Loucy (cell line): ENCODE results near the gene RNF166.

Experiments used
- H2AFZ ChIP-seq: fragments of 200-600 bp; sonication (generic); 2 replicates; pipeline ENCODE4 v1.6.0; 2016; ENCODE audit warnings: antibody characterized with exemption, mild to moderate bottlenecking, low read length, moderate library complexity
- H3F3A ChIP-seq: fragments of 200-600 bp; 2 replicates; pipeline ENCODE4 v1.6.0; 2016; ENCODE audit warnings: antibody characterized with exemption, low read depth, mild to moderate bottlenecking
- H3K27me3 ChIP-seq: fragments of 200-600 bp; sonication (generic); 2 replicates; pipeline ENCODE4 v1.6.1; 2014; ENCODE audit warnings: low read length, mild to moderate bottlenecking; ENCODE audit not compliant: insufficient read depth, poor library complexity, severe bottlenecking
- H3K36me3 ChIP-seq: fragments of 200-600 bp; sonication (generic); 2 replicates; pipeline ENCODE4 v1.6.1; 2016; ENCODE audit warnings: low read length; ENCODE audit not compliant: insufficient read depth
- H3K4me1 ChIP-seq: fragments of 200-600 bp; sonication (generic); 2 replicates; pipeline ENCODE4 v1.5.1; 2014; ENCODE audit warnings: low read length, mild to moderate bottlenecking; ENCODE audit not compliant: insufficient read depth, poor library complexity, severe bottlenecking
- H3K4me2 ChIP-seq: fragments of 200-600 bp; sonication (generic); 2 replicates; pipeline ENCODE4 v1.6.0; 2014; ENCODE audit warnings: antibody characterized with exemption, low read length, low read depth, mild to moderate bottlenecking; ENCODE audit not compliant: poor library complexity, severe bottlenecking
- H3K4me3 ChIP-seq: fragments of 200-600 bp; sonication (generic); 2 replicates; pipeline ENCODE4 v1.5.1; 2014; ENCODE audit warnings: low read length, mild to moderate bottlenecking, mixed read lengths; ENCODE audit not compliant: poor library complexity, severe bottlenecking
- H3K79me2 ChIP-seq: fragments of 200-600 bp; sonication (generic); 2 replicates; pipeline ENCODE4 v1.6.1; 2014; ENCODE audit warnings: low read length; ENCODE audit not compliant: insufficient read depth
- H3K9ac ChIP-seq: fragments of 200-600 bp; sonication (generic); 2 replicates; pipeline ENCODE4 v1.6.0; 2014; ENCODE audit warnings: mild to moderate bottlenecking, low read depth, low read length, moderate library complexity; ENCODE audit not compliant: poor library complexity, severe bottlenecking
- H3K9me2 ChIP-seq: fragments of 200-600 bp; sonication (generic); replicated peaks from 2 replicates; pipeline ENCODE4 v1.6.1; 2016; ENCODE audit warnings: low read depth, low read length, mixed read lengths
- H3K9me3 ChIP-seq: fragments of 200-600 bp; sonication (generic); 2 replicates; pipeline ENCODE4 v1.6.1; 2014; ENCODE audit warnings: mild to moderate bottlenecking, antibody characterized with exemption, low read length, low read depth; ENCODE audit not compliant: insufficient read depth
- H4K20me1 ChIP-seq: fragments of 200-600 bp; sonication (generic); 2 replicates; pipeline ENCODE4 v1.6.0; 2014; ENCODE audit warnings: antibody characterized with exemption, low read length, mild to moderate bottlenecking; ENCODE audit not compliant: insufficient read depth, poor library complexity, severe bottlenecking
- CTCF ChIP-seq: fragments of 200-600 bp; sonication (generic); conservative IDR thresholded peaks from 2 replicates; pipeline ENCODE4 v1.5.1; 2014; ENCODE audit warnings: mild to moderate bottlenecking, antibody characterized with exemption, low read length
- EZH2phosphoT487 ChIP-seq: fragments of 200-600 bp; IDR thresholded peaks from 2 replicates; pipeline ENCODE4 v1.6.1; 2018; ENCODE audit warnings: antibody characterized with exemption, mild to moderate bottlenecking, moderate library complexity, borderline replicate concordance

The RNF166 gene

GRCh38 chr16:88713568-88714419 lies 7.6 kb upstream of the RNF166 start:
- Histone ChIP-seq H3K36me3 (peaks cover 17% of the 10 kb centered on the region; the same call in 1 of the 2 replicates), H3K9me2 (no peaks in the 10 kb centered on the region)

GRCh38 chr16:88713054-88713453 lies 6.8 kb upstream of the RNF166 start:
- H3K9me2 ChIP-seq = no peaks in the 10 kb centered on the region

More at GRCh38 chr16:88713568-88714419, 7.6 kb upstream of the RNF166 start:
- Histone ChIP-seq H3K4me3 (no peak overlapping the region), H3K79me2 (no peaks in the 10 kb centered on the region), H3K4me2 (no peak overlapping the region), H3K27me3 (no peaks in the 10 kb centered on the region), H2AFZ (no peak overlapping the region), H3K9ac (no peak overlapping the region), H3F3A (no peaks in the 10 kb centered on the region), H3K9me3 (no peaks in the 10 kb centered on the region), H4K20me1 (no peaks in the 10 kb centered on the region), H3K4me1 (no peaks in the 10 kb centered on the region)
- TF ChIP-seq CTCF (no peak), EZH2phosphoT487 (no peak)

GRCh38 chr16:88712362-88712979 lies 6.3 kb upstream of the RNF166 start:
- H4K20me1 ChIP-seq = no peaks in the 10 kb centered on the region
- no peak overlapping the region for H2AFZ ChIP-seq
- TF ChIP-seq CTCF (no peak), EZH2phosphoT487 (no peak)
- H3K9ac ChIP-seq = no peak overlapping the region
- no peaks in the 10 kb centered on the region for H3K27me3 ChIP-seq
- peaks cover 16% of the 10 kb centered on the region; the same call in 1 of the 2 replicates for H3K36me3 ChIP-seq
- no peak overlapping the region for H3K4me2 ChIP-seq
- no peak overlapping the region for H3K4me3 ChIP-seq
- no peaks in the 10 kb centered on the region for H3K9me3 ChIP-seq
- no peaks in the 10 kb centered on the region for H3K79me2 ChIP-seq
- no peaks in the 10 kb centered on the region for H3K4me1 ChIP-seq
- H3F3A ChIP-seq = no peaks in the 10 kb centered on the region
- no peaks in the 10 kb centered on the region for H3K9me2 ChIP-seq

More at GRCh38 chr16:88713054-88713453, 6.8 kb upstream of the RNF166 start:
- Histone ChIP-seq H3K27me3 (no peaks in the 10 kb centered on the region), H3K4me3 (no peak overlapping the region), H3K36me3 (peaks cover 17% of the 10 kb centered on the region; the same call in 1 of the 2 replicates), H3K4me1 (no peaks in the 10 kb centered on the region), H3F3A (no peaks in the 10 kb centered on the region), H4K20me1 (no peaks in the 10 kb centered on the region), H3K4me2 (no peak overlapping the region), H2AFZ (no peak overlapping the region), H3K9ac (no peak overlapping the region), H3K79me2 (no peaks in the 10 kb centered on the region), H3K9me3 (no peaks in the 10 kb centered on the region)
- no peak for TF ChIP-seq EZH2phosphoT487
- no peak for TF ChIP-seq CTCF
